Measurements from ENCODE around the gene SORBS2. TPM values are rescaled to one million over a fixed set of nuclear protein-coding genes. Genes with fewer than 3 reads are reported as not detected.
A peak's percentile ranks its signal among the peaks of the same experiment; 100 is the strongest.
"Not testable (repeated sequence)": the region's sequence is repeated elsewhere in the genome, so short reads cannot be mapped to it uniquely, and the experiment has no call there.

The SORBS2 gene
- total RNA-seq, 2 donors from 2014 or later, result 37.5 to 82.2 TPM

- no peak for DNase-seq
- no peak for ATAC-seq
- intact Hi-C loops (cut with DNase I, micrococcal nuclease), result no loop called here
Measured at GRCh38 chr4:185566425-185566824, 245.6 kb downstream of the SORBS2 start.

- DNase-seq, result no peak
- ATAC-seq, result no peak
- intact Hi-C loops (cut with DNase I, micrococcal nuclease), result no loop called here
Measured at GRCh38 chr4:185565696-185566095, 246.3 kb downstream of the SORBS2 start.

- ATAC-seq (no peak), DNase-seq (no peak)
- intact Hi-C loops (cut with DNase I, micrococcal nuclease), result no loop called here
Measured at GRCh38 chr4:185564349-185564748, 247.6 kb downstream of the SORBS2 start.

DNA sequence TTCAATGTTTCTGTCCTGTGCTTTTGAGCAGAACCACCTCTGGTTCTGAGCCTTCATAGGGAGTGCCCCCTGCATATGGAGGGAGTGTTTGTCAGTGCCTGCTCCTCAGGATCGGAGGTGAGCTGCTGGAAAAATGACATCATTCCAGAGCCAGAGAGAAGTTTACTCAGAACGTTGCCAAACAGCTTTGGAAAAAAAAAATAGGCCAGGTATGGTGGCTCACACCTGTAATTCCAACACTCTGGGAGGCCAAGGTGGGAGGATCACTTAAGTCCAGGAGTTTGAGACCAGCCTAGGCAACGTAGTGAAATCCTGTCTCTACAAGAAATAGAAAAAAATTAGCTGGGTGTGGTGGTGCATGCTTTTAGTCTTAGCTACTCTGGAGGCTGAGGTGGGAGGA lies 249.5 kb downstream of the SORBS2 start:
- intact Hi-C loops (cut with DNase I, micrococcal nuclease), result no loop called here
- no peak for ATAC-seq
- no peak for DNase-seq

- intact Hi-C loops (cut with DNase I, micrococcal nuclease), result no loop called here
- no peak for ATAC-seq
Measured at GRCh38 chr4:185560316-185560715, 251.7 kb downstream of the SORBS2 start.

GRCh38 chr4:185559915-185560281 lies 252.1 kb downstream of the SORBS2 start:
- intact Hi-C loops (cut with DNase I, micrococcal nuclease), result no loop called here
- ATAC-seq (peak; percentile 89), DNase-seq (peak; percentile 43 to 65)

More at GRCh38 chr4:185560316-185560715, 251.7 kb downstream of the SORBS2 start:
- no peak for DNase-seq

GRCh38 chr4:185559251-185559914 lies 252.6 kb downstream of the SORBS2 start:
- intact Hi-C loops (cut with DNase I, micrococcal nuclease); ATAC-seq; DNase-seq: not testable (repeated sequence)

DNA sequence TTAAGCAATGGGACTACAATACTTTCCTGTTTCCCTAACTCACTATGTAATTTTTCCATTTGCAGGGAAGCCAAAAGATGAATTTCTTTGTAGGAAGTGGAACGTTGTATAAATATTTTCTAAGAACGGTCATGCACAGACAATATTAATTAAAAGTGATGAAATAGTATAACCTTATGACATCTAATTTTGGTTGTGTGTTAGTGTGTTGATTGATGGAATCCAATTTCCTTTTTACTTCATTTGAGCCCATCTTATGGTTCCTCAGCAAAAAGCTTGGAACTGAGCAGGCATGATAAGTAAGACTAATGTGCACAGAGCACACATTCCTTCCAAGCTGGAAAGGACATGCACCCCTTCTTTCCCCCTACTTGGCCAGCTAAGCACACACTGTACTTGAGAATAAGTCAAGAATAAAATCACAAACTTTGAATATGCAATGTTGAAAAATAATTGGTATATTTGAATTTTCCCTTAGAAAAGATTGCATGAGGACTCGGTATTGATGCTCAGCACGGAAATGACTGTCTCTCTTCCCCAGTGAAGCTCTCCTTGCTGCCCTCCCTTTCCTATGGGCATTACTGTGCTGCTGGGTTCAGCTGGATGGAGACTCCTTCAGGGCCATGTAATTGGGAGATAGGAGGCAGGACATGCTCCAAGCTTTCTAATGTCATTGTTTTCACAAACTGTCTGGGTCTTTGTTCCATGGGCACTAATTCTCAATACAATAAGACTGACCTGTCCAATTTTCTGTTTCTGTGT lies 257.4 kb downstream of the SORBS2 start:
- intact Hi-C loops (cut with DNase I, micrococcal nuclease), result no loop called here
- ATAC-seq (no peak), DNase-seq (no peak)

- intact Hi-C loops (cut with DNase I, micrococcal nuclease), result no loop called here
- no peak for DNase-seq
- no peak for ATAC-seq
Measured at GRCh38 chr4:185552254-185552653, 259.7 kb downstream of the SORBS2 start.

DNA sequence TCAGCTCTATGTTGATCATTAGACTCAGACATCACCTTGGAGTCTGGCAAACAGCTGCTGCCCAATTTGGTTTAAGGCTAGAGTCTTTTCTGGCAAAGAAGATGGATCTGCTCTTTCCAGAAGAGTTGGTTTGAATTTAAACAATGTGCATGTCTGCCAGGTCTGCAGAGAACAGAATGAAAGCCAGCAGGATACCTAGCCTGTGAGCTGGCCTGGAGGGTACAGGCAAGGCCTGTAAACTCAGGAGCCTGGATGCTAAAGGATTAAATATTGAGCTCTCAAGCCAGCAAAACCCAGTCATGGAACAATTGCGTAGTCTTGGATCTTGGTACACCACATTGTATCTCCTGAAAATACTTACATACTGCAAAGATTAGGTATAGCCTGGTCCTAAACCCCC lies 261.1 kb downstream of the SORBS2 start:
- DNase-seq (no peak), ATAC-seq (no peak)
- intact Hi-C loops (cut with DNase I, micrococcal nuclease), result no loop called here

DNA sequence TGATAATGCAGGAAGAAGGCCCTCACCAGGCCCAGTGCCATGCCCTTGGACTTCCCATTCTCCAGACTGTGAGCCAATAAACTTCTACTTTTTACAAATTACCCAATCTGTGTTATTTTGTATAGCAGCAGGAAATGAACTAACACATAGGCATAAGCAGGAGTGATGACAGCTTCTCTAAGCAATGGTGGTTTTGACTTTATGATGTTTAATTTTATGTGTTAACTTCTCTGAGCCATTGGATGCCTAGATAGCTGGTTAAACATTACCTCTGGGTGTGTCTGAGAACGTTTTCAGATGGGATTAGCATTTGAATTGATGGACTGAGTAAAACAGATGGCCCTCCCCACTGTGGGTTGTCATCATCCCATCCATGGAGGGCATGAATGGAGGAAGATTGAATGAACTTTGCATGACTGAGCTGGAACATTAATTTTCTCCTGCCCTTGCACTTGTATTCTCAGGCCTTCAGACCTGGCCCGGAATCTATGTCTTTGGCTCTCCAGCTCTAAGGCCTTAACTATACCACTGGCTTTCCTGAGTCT lies 262.8 kb downstream of the SORBS2 start:
- intact Hi-C loops (cut with DNase I, micrococcal nuclease), result no loop called here
- peak; percentile 66 for ATAC-seq
- no peak for DNase-seq

- DNase-seq (no peak), ATAC-seq (no peak)
- intact Hi-C loops (cut with DNase I, micrococcal nuclease), result no loop called here
Measured at GRCh38 chr4:185548587-185548986, 263.4 kb downstream of the SORBS2 start.

DNA sequence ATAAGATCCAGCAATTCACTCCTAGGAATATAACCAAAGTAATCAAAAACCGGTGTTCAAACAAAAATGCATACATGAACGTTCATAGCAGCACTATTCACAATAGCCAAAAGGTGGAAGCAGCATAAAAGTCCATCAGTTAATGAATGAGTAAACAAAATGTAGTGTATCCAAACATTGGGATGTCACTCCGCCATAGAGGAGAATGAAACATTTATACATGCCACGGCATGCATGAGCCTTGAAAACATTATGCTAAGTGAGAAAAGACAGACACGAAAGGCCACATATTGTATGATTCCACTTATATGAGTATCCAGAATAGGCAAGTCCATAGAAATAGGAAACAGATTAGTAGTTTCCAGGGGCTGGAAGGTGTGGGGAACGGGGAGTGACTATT lies 265.7 kb downstream of the SORBS2 start:
- no peak for ATAC-seq
- intact Hi-C loops (cut with DNase I, micrococcal nuclease), result no loop called here
- no peak for DNase-seq

DNA sequence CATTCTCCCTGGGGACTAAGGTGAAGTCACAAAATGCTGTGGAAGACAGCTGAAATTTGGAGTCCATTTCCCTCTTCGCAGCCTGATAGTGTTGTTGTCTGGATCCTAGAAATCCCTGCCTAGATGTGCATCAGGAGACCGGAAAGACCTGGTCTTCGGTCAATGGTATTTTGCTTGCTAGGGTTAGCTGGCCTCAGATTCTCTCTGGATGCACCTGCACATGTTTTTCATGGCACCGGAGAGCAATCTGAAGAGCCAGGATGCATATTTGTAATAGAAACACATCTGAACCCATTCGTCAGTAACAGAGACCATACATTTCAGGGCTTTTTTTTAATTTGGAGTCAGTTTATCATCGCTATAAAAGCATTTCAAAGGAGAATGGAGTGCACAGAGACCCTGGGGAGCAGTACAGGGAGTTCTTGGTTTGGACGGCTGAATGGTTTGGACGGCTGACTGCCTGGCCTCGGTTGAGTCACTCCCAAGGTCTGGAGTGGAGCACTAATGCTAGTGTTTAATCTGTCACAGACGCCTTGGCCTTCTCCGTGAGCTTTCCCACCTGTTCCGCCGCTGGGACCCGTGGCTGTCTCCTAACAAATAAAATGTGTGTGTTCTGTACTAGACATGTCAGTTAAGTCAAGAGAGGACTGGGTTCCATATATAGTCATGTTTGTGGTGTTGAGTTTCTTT lies 269.2 kb downstream of the SORBS2 start:
- ATAC-seq, result peak; percentile 22
- intact Hi-C loops (cut with DNase I, micrococcal nuclease), result no loop called here
- DNase-seq, result peak; percentile 42 to 67

- DNase-seq (peak; percentile 20 to 42), ATAC-seq (no peak)
- intact Hi-C loops (cut with DNase I, micrococcal nuclease), result no loop called here
Measured at GRCh38 chr4:185541251-185541727, 270.7 kb downstream of the SORBS2 start.

GRCh38 chr4:185540487-185541120 lies 271.4 kb downstream of the SORBS2 start:
- no peak for DNase-seq
- intact Hi-C loops (cut with DNase I, micrococcal nuclease), result no loop called here

GRCh38 chr4:185540040-185540439 lies 272.0 kb downstream of the SORBS2 start:
- no peak for ATAC-seq
- intact Hi-C loops (cut with DNase I, micrococcal nuclease), result no loop called here

More at GRCh38 chr4:185540487-185541120, 271.4 kb downstream of the SORBS2 start:
- ATAC-seq, result no peak

GRCh38 chr4:185538806-185539205 lies 273.2 kb downstream of the SORBS2 start:
- ATAC-seq, result no peak

More at GRCh38 chr4:185540040-185540439, 272.0 kb downstream of the SORBS2 start:
- no peak for DNase-seq

GRCh38 chr4:185536411-185536709 lies 275.6 kb downstream of the SORBS2 start:
- DNase-seq (peak in 1 of 2 donors; percentile 51), ATAC-seq (no peak)
- intact Hi-C loops (cut with DNase I, micrococcal nuclease), result loop anchor here in 1 of 2 donors (10.0 kb wide), 1 partner anchor 58 kb away; no protein-coding TSS in a partner anchor

More at GRCh38 chr4:185538806-185539205, 273.2 kb downstream of the SORBS2 start:
- no peak for DNase-seq
- intact Hi-C loops (cut with DNase I, micrococcal nuclease), result loop anchor here in 1 of 2 donors (10.0 kb wide), 1 partner anchor 56 kb away; no protein-coding TSS in a partner anchor
